Left colon (tissue), 2 donors: ENCODE results near the gene RMC1. TPM values are rescaled to one million over a fixed set of nuclear protein-coding genes. Genes with fewer than 3 reads are reported as not detected.
"Not testable (repeated sequence)": the region's sequence is repeated elsewhere in the genome, so short reads cannot be mapped to it uniquely, and the experiment has no call there.

Experiments
- ATAC-seq: fragments of 200-7000 bp; cut with Tn5 transposase; one replicate; pipeline ENCODE4 v1.9.1; 2020; ENCODE audit warnings: mild to moderate bottlenecking, moderate library complexity
- DNase-seq, 2 donors: peaks; one replicate each; pipeline ENCODE4 v3.0.0-alpha.2; 2020
- intact Hi-C, 2 donors: fragments of 100-400 bp; cut with DNase I in 1 of 2; cut with micrococcal nuclease in 1 of 2; formaldehyde crosslinking; loops; one replicate each; pipeline versions ENCODE4 v1.11.2 to v1.14.0; 2022; cut with DNase I, micrococcal nuclease
- total RNA-seq, 2 donors: library from RNA; stranded (reverse); fragmentation: NEBNext Ultra II Directional; extraction: Animal tissue kit (Norgen Biotek cat#: 25700); gene quantifications; one replicate each; pipeline ENCODE4 v1.2.1, GENCODE V29; 2021
- donor health status: DM: no; HTN: no; CAD: no.
- donor health status: DM: yes; HTN: yes; CAD: no.

The RMC1 gene
- total RNA-seq, 2 donors from 2014 or later: 28.5 to 33.5 TPM

GRCh38 chr18:23493654-23494053, 9.7 kb upstream of the RMC1 start:
- DNase-seq (no peak), ATAC-seq (no peak)
- intact Hi-C loops: no loop called here

DNA sequence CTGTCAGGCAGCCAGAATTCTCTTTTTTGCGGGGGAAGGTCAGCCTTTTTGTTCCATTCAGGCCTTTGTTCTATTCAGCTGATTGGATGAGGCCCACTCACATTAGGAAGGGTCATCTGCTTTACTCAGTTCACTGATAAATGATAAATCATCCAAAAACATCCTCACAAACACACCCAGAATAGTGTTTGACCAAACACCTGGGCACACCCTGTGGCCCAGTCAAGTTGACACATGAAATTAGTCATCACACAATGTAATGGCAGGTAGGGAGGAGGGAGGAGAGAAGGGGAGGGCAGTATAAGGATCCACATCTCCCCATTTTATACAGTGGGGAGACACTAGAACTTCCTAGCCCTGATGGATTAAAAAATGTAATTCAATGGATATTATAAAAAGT, 8.3 kb upstream of the RMC1 start:
- no peak for DNase-seq
- peak; percentile 80 for ATAC-seq

DNA sequence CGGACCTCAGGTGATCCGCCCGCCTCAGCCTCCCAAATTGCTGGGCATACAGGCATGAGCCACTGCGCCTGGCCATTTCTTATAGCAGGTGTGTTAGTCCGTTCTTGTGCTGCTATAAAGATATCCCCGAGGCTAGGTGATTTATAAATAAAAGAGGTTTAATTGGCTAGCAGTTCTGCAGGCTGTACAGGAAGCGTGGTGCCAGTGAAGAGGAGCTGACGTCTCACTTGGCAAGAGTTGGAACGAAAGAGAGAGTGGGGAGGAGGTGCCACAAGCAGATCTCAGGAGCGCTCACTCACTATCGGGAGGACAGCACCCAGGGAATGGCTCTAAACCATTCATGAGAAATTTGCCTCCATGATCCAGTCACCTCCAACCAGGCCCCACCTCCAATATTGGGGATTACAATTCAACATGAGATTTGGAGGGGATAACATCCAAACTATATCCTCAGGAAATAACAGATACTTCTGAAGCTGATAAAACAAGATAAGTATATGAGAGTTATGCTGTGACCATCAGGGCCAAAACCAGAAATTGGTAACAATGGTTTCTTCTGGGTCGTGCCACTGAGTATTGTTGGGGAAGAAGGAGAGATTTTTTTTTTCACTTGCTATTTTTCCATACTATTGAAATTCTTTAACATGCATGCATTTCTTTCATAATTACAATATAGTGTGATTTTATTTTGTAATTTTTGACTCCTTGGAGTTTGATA, 7.4 kb upstream of the RMC1 start:
- ATAC-seq (peak; percentile 82), DNase-seq (peak; percentile 46 to 57)
- intact Hi-C loops: no loop called here

More for the DNA sequence above, 8.3 kb upstream of the RMC1 start:
- intact Hi-C loops: no loop called here

DNA sequence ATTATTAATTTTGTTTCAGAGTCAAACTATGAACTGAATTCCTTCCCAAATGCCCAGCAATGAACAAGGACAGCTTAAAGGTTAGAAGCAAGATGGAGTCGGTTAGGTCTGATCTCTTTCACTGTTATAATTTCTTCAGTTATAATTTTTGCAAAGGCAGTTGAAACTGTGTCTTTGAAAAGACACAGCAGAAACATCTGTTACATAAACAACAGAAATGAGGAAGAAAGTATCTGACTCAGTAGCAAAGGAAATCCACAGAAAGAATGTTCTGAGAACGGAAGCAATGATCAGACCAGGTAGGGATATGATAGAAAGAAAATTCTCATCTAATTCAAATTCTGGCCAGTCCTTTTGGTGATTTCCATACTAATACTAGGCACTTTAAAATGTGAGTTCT, 5.2 kb upstream of the RMC1 start:
- DNase-seq: no peak
- intact Hi-C loops: no loop called here
- no peak for ATAC-seq

GRCh38 chr18:23498877-23499276, 4.4 kb upstream of the RMC1 start:
- DNase-seq: peak; percentile 72 to 80
- intact Hi-C loops: no loop called here
- no peak for ATAC-seq

DNA sequence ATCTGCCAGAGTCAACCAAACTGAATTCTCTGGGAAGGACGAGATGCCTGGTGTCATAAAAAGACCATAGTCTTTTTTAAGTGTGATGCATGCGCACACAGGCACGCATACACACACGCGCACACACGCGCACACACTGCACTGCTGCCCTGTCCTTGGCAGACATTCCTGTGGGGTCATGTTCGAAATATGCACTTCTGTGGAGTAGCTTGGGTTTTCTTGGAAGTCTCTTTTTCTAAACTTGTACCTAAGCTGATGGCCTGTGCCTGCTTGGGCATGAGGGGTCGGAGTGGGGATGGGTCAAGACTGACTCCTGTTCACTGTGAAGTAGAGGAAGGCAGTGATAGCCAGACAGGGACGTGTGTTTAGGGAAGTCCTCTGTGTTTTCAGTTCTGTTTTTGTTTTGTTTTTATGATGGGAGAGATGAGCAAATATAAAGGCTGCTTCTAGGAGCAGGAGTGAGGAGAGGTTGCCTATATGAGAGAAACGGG, 4.0 kb upstream of the RMC1 start:
- intact Hi-C loops: no loop called here
- ATAC-seq: no peak
- DNase-seq: no peak

- DNase-seq: no peak
- intact Hi-C loops: no loop called here
- no peak for ATAC-seq
These were observed 1.7 kb upstream of the RMC1 start for GRCh38 chr18:23501626-23502025.

DNA sequence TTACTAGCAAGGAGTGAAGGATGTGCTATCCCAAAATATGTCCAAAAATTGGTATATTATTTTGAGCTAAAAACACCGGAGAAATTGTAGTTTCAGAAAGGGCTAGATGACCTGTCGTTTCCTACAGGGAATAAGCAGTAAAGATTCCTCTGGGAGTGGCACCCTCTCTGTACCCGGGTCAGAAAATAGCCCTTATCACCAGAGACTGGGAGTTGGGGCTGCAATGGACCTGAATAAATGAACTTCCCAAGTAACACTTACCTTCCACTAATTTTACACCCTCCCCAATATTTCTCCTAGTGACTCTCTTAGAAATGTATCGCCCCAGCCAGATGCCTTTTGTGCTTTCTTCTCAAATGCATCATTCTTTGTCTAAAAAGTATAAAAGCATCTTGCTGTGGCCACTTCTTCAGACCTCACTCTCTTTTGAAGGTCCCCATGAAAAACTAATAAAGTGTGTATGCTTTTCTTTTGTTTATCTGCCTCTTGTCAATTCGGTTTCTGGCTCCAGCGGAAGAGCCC, 734 bp upstream of the RMC1 start:
- ATAC-seq: peak; percentile 47
- DNase-seq: no peak
- intact Hi-C loops: no loop called here

DNA sequence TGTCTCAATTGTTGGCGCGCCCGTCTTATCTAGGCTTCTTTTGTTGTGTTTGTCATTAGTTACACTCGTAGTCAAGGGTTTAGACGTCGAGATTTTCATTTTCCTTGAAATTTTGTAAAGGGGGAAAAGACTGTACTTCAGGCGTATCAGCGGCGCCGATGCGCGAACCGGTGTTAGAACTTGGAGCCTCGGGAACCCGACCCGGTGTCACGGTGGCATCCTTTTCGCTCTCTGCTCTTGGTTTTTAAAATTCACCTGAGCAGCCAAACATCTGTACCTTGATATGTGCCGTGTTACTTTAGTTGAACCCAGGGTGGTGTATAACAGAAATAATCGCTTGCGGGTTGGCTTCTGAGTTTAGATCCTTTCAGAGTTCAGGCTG, 643 bp downstream of the RMC1 start:
- no peak for DNase-seq
- intact Hi-C loops: no loop called here
- no peak for ATAC-seq

GRCh38 chr18:23504720-23505119, 1.4 kb downstream of the RMC1 start:
- DNase-seq (no peak), ATAC-seq (peak; percentile 17)
- intact Hi-C loops: no loop called here

DNA sequence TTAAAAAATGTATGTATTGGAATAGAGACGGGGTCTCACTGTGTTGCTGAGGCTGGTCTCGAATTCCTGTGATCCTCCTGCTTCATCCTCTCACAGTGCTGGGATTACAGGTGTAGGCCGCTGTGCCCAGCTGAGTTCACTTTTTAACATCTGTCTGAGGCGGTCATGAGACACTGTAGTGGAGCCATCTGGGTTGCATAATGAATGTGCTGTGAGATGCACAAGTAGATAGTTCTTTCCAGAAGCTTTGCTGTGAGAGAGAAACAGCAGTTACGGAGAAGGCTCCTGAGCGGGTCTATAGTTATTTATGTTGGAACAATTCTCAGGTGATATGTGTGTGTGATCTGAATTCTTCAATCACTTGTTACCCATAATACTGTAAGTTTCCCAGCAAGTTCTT, 3.1 kb downstream of the RMC1 start:
- ATAC-seq: no peak
- intact Hi-C loops: no loop called here

GRCh38 chr18:23510923-23511322, 7.6 kb downstream of the RMC1 start:
- ATAC-seq, DNase-seq: not testable (repeated sequence)
- intact Hi-C loops: loop anchor here in 1 of 2 donors (5.0 kb wide), 1 partner anchor 76 kb away; the partner anchor contains the start of gene NPC1

More for the DNA sequence above, 3.1 kb downstream of the RMC1 start:
- DNase-seq: no peak

DNA sequence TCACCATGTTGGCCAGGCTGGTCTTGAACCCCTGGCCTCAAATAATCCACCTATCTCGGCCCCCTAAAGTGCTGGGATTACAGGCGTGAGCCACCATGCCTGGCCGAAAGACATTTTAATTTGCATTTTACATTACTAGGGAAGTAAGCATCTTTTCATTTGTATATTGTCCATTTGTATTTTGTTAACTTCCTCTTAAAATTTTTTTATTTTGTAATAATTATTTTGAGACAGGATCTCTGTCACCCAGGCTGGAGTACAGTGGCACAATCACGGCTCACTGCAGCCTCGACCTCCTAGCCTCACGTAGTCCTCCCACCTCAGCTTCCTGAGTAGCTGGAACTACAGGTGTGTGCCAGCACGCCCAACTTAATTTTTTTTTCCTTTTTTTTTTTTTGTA, 8.9 kb downstream of the RMC1 start:
- not testable (repeated sequence) for DNase-seq, ATAC-seq
- intact Hi-C loops: loop anchor here in 1 of 2 donors (5.0 kb wide), 1 partner anchor 75 kb away; the partner anchor contains the start of gene NPC1

- no peak for DNase-seq
- ATAC-seq: no peak
- intact Hi-C loops: loop anchor here in 1 of 2 donors (5.0 kb wide), 1 partner anchor 75 kb away; the partner anchor contains the start of gene NPC1
These were observed 9.3 kb downstream of the RMC1 start for GRCh38 chr18:23512641-23513040.

GRCh38 chr18:23515911-23516546, 12.7 kb downstream of the RMC1 start:
- ATAC-seq: peak; percentile 97
- intact Hi-C loops: no loop called here
- peak; percentile 64 to 80 for DNase-seq

- ATAC-seq: no peak
- no peak for DNase-seq
- intact Hi-C loops: no loop called here
These were observed 16.4 kb downstream of the RMC1 start for GRCh38 chr18:23519734-23520133.

DNA sequence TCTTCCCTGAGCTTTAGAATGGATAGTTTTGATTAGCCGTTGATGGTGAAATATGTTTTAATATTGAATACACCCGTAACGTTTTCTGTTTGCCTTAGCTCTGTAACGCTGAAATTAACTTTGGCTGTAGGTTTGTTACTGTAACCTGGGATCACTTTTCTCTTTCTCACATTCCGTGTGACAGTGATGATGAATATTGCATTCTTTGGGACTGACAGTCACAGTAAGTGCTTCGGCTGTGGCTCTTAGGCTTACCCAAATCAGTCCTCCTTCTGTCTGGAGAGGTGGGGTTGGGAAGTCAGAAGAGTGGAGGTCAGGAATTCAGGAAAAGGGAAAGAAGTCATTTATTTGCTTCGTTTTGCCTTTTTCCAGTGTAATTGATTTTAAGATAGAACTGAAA, 18.0 kb downstream of the RMC1 start:
- intact Hi-C loops: no loop called here
- DNase-seq (no peak), ATAC-seq (no peak)

DNA sequence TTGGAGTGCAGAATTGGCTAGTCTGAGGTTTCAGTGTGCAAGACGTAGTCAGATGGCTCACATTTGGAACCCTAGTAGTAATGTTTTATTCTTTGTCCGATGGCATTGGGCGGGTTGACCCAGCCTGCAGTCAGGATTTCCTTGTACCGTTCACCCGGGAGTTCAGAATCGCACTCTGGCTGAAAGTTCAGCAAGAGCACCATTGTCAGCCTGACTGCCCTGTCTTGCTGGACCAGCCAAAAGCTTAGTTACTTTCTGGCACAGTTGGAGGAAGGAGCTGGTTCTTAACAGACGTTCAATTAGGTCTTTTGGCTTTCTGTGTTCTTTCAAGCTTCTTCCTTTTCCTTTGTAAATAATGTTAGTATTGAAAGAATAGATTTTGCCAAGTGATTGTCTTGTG, 18.6 kb downstream of the RMC1 start:
- no peak for DNase-seq
- intact Hi-C loops: no loop called here
- ATAC-seq: no peak

DNA sequence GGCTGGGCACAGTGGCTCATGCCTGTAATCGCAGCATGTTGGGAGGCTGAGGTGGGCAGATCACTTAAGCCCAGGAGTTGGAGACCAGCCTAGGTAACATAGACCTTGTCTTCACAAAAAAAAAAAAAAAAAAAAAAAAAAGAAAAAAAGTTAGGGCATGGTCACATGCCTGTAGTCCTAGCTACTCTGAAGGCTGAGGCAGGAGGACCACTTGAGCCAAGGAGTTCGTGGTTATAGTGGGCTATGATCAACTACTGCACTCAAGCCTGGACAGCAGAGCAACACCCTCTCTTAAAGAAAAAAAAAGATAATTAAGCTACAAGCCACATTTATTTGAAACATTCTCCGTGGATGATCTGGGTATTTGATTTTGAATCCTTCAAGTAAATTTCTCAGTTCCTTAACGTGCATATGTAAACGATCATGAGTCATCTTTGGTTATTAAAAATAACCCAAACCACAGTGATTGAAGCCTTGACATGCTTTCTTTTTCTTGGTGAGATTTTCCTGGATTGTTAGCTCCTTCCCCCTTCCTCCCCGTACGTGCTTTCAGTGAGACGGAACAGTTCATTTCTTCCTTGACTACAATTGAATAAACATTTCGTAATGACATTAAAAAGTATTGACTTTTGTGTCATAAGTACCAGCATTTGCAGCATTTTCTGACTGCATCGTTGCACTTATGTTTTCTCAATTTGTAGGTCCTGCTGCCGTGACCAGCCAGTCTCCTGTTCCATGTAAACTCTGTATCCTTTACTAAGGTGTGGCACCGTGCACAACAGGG, 20.3 kb downstream of the RMC1 start:
- DNase-seq: no peak
- intact Hi-C loops: no loop called here
- no peak for ATAC-seq
